Measurements from ENCODE around the gene NTSR1.

The NTSR1 gene

GRCh38 chr20:62749851-62750445, 41.3 kb downstream of the NTSR1 start:
- Histone ChIP-seq H3K27ac (ENCODE audit: insufficient read depth in 1 of 2, low read depth in 1 of 2, low read length in 2 of 2, poor library complexity in 1 of 2, severe bottlenecking in 2 of 2) (no peak overlapping the region), H3K36me3 (ENCODE audit: control insufficient read depth in 4 of 4, insufficient read depth in 4 of 4, low read length in 3 of 4) (no peaks in the 10 kb centered on the region), H3K4me3 (ENCODE audit: control insufficient read depth in 1 of 7, extremely low read depth in 1 of 7, insufficient read depth in 4 of 7, low read depth in 2 of 7, low read length in 6 of 7) (no peak overlapping the region), H3K4me1 (ENCODE audit: control extremely low read depth in 1 of 4, control insufficient read depth in 4 of 4, insufficient read depth in 4 of 4, low read length in 3 of 4) (peaks cover 0 to 11% (median 5%) of the 10 kb centered on the region in 4 experiments), H3K27me3 (replicated peaks in 2 of 5; ENCODE audit: control insufficient read depth in 4 of 5, insufficient read depth in 5 of 5, low read length in 4 of 5) (no peaks in the 10 kb centered on the region), H3K9me3 (ENCODE audit: control extremely low read depth in 1 of 5, control insufficient read depth in 4 of 5, insufficient read depth in 2 of 5, low read depth in 1 of 5, low read length in 4 of 5) (peaks cover 0 to 2% (median 0%) of the 10 kb centered on the region in 5 experiments)
- 95% methylated on average over 23 of the region's 27 CpGs for whole genome bisulfite sequencing (ENCODE audit: insufficient coverage)
- DNase-seq, result no peak
- ChIA-PET CTCF (interaction anchor here (1.0 to 1.2 kb wide), 2 partner anchors 15 to 64 kb away, joined by 3 to 4 read pairs; no protein-coding TSS in a partner anchor), POLR2A (interaction anchor here (0.6 to 0.7 kb wide), 2 partner anchors 16 to 299 kb away, joined by 3 read pairs; no protein-coding TSS in a partner anchor)

- no peak overlapping the region for H3K27ac ChIP-seq (ENCODE audit: insufficient read depth in 1 of 2, low read depth in 1 of 2, low read length in 2 of 2, poor library complexity in 1 of 2, severe bottlenecking in 2 of 2)
- ChIA-PET POLR2A (no interaction called here), CTCF (interaction anchor here (1.2 kb wide), 1 partner anchor 9 kb away, joined by 4 read pairs; no protein-coding TSS in a partner anchor)
- H3K4me3 ChIP-seq (ENCODE audit: control insufficient read depth in 1 of 7, extremely low read depth in 1 of 7, insufficient read depth in 4 of 7, low read depth in 2 of 7, low read length in 6 of 7), result peak overlapping the region in 3 of 7 experiments; percentile 37 to 61 (median 39)
- 86% methylated on average over 10 of the region's 14 CpGs for WGBS (ENCODE audit: insufficient coverage)
- H3K36me3 ChIP-seq (ENCODE audit: control insufficient read depth in 4 of 4, insufficient read depth in 4 of 4, low read length in 3 of 4), result no peaks in the 10 kb centered on the region
- no peaks in the 10 kb centered on the region for H3K27me3 ChIP-seq (replicated peaks in 2 of 5; ENCODE audit: control insufficient read depth in 4 of 5, insufficient read depth in 5 of 5, low read length in 4 of 5)
- DNase-seq, result no peak
- peaks cover 0 to 2% (median 0%) of the 10 kb centered on the region in 5 experiments for H3K9me3 ChIP-seq (ENCODE audit: control extremely low read depth in 1 of 5, control insufficient read depth in 4 of 5, insufficient read depth in 2 of 5, low read depth in 1 of 5, low read length in 4 of 5)
- H3K4me1 ChIP-seq (ENCODE audit: control extremely low read depth in 1 of 4, control insufficient read depth in 4 of 4, insufficient read depth in 4 of 4, low read length in 3 of 4), result peaks cover 0 to 11% (median 5%) of the 10 kb centered on the region in 4 experiments
Observed at GRCh38 chr20:62751551-62752150, 43.0 kb downstream of the NTSR1 start.

- WGBS (ENCODE audit: insufficient coverage), result 0% methylated on average over 3 of the region's 22 CpGs
- Histone ChIP-seq H3K27me3 (replicated peaks in 2 of 5; ENCODE audit: control insufficient read depth in 4 of 5, insufficient read depth in 5 of 5, low read length in 4 of 5) (no peaks in the 10 kb centered on the region), H3K4me1 (ENCODE audit: control extremely low read depth in 1 of 4, control insufficient read depth in 4 of 4, insufficient read depth in 4 of 4, low read length in 3 of 4) (peaks cover 0 to 11% (median 5%) of the 10 kb centered on the region in 4 experiments), H3K9me3 (ENCODE audit: control extremely low read depth in 1 of 5, control insufficient read depth in 4 of 5, insufficient read depth in 2 of 5, low read depth in 1 of 5, low read length in 4 of 5) (peaks cover 0 to 2% (median 0%) of the 10 kb centered on the region in 5 experiments), H3K4me3 (ENCODE audit: control insufficient read depth in 1 of 7, extremely low read depth in 1 of 7, insufficient read depth in 4 of 7, low read depth in 2 of 7, low read length in 6 of 7) (peak overlapping the region in 3 of 7 experiments; percentile 37 to 61 (median 39)), H3K27ac (ENCODE audit: insufficient read depth in 1 of 2, low read depth in 1 of 2, low read length in 2 of 2, poor library complexity in 1 of 2, severe bottlenecking in 2 of 2) (no peak overlapping the region), H3K36me3 (ENCODE audit: control insufficient read depth in 4 of 4, insufficient read depth in 4 of 4, low read length in 3 of 4) (no peaks in the 10 kb centered on the region)
- peak in 1 of 3 donors; percentile 43 for DNase-seq
- CTCF ChIA-PET, result interaction anchor here (1.2 kb wide), 1 partner anchor 9 kb away, joined by 4 read pairs; no protein-coding TSS in a partner anchor
- POLR2A ChIA-PET, result no interaction called here
Observed at GRCh38 chr20:62752181-62752670, 43.6 kb downstream of the NTSR1 start.

- H3K27me3 ChIP-seq (replicated peaks in 2 of 5; ENCODE audit: control insufficient read depth in 4 of 5, insufficient read depth in 5 of 5, low read length in 4 of 5), result no peaks in the 10 kb centered on the region
- ChIA-PET POLR2A (no interaction called here), CTCF (interaction anchor here (1.2 kb wide), 1 partner anchor 8 kb away, joined by 4 read pairs; no protein-coding TSS in a partner anchor)
- WGBS (ENCODE audit: insufficient coverage), result 86% methylated on average over 26 of the region's 29 CpGs
- peak overlapping the region in 3 of 7 experiments; percentile 29 to 61 (median 39) for H3K4me3 ChIP-seq (ENCODE audit: control insufficient read depth in 1 of 7, extremely low read depth in 1 of 7, insufficient read depth in 4 of 7, low read depth in 2 of 7, low read length in 6 of 7)
- no peaks in the 10 kb centered on the region for H3K36me3 ChIP-seq (ENCODE audit: control insufficient read depth in 4 of 4, insufficient read depth in 4 of 4, low read length in 3 of 4)
- peaks cover 0 to 2% (median 2%) of the 10 kb centered on the region in 5 experiments for H3K9me3 ChIP-seq (ENCODE audit: control extremely low read depth in 1 of 5, control insufficient read depth in 4 of 5, insufficient read depth in 2 of 5, low read depth in 1 of 5, low read length in 4 of 5)
- H3K4me1 ChIP-seq (ENCODE audit: control extremely low read depth in 1 of 4, control insufficient read depth in 4 of 4, insufficient read depth in 4 of 4, low read length in 3 of 4), result peaks cover 0 to 11% (median 5%) of the 10 kb centered on the region in 4 experiments
- H3K27ac ChIP-seq (ENCODE audit: insufficient read depth in 1 of 2, low read depth in 1 of 2, low read length in 2 of 2, poor library complexity in 1 of 2, severe bottlenecking in 2 of 2), result no peak overlapping the region
- DNase-seq, result no peak
Observed at GRCh38 chr20:62752671-62753501, 44.2 kb downstream of the NTSR1 start.

- CTCF ChIA-PET, result no interaction called here
- 98% methylated on average over 11 of the region's 11 CpGs for WGBS (ENCODE audit: insufficient coverage)
Observed at GRCh38 chr20:62753626-62754025, 45.0 kb downstream of the NTSR1 start.

GRCh38 chr20:62754122-62754990, 45.7 kb downstream of the NTSR1 start:
- POLR2A ChIA-PET, result no interaction called here
- peaks cover 0 to 11% (median 5%) of the 10 kb centered on the region in 4 experiments for H3K4me1 ChIP-seq (ENCODE audit: control extremely low read depth in 1 of 4, control insufficient read depth in 4 of 4, insufficient read depth in 4 of 4, low read length in 3 of 4)
- no peak for DNase-seq

More at GRCh38 chr20:62753626-62754025, 45.0 kb downstream of the NTSR1 start:
- POLR2A ChIA-PET, result no interaction called here
- H3K27ac ChIP-seq (ENCODE audit: insufficient read depth in 1 of 2, low read depth in 1 of 2, low read length in 2 of 2, poor library complexity in 1 of 2, severe bottlenecking in 2 of 2), result no peak overlapping the region
- no peaks in the 10 kb centered on the region for H3K27me3 ChIP-seq (replicated peaks in 2 of 5; ENCODE audit: control insufficient read depth in 4 of 5, insufficient read depth in 5 of 5, low read length in 4 of 5)
- peaks cover 0 to 11% (median 5%) of the 10 kb centered on the region in 4 experiments for H3K4me1 ChIP-seq (ENCODE audit: control extremely low read depth in 1 of 4, control insufficient read depth in 4 of 4, insufficient read depth in 4 of 4, low read length in 3 of 4)
- peaks cover 0 to 2% (median 0%) of the 10 kb centered on the region in 5 experiments for H3K9me3 ChIP-seq (ENCODE audit: control extremely low read depth in 1 of 5, control insufficient read depth in 4 of 5, insufficient read depth in 2 of 5, low read depth in 1 of 5, low read length in 4 of 5)
- DNase-seq, result no peak
- H3K4me3 ChIP-seq (ENCODE audit: control insufficient read depth in 1 of 7, extremely low read depth in 1 of 7, insufficient read depth in 4 of 7, low read depth in 2 of 7, low read length in 6 of 7), result no peak overlapping the region
- H3K36me3 ChIP-seq (ENCODE audit: control insufficient read depth in 4 of 4, insufficient read depth in 4 of 4, low read length in 3 of 4), result no peaks in the 10 kb centered on the region

More at GRCh38 chr20:62754122-62754990, 45.7 kb downstream of the NTSR1 start:
- CTCF ChIA-PET, result no interaction called here
- peaks cover 0 to 2% (median 0%) of the 10 kb centered on the region in 5 experiments for H3K9me3 ChIP-seq (ENCODE audit: control extremely low read depth in 1 of 5, control insufficient read depth in 4 of 5, insufficient read depth in 2 of 5, low read depth in 1 of 5, low read length in 4 of 5)
- H3K27ac ChIP-seq (ENCODE audit: insufficient read depth in 1 of 2, low read depth in 1 of 2, low read length in 2 of 2, poor library complexity in 1 of 2, severe bottlenecking in 2 of 2), result no peak overlapping the region
- H3K36me3 ChIP-seq (ENCODE audit: control insufficient read depth in 4 of 4, insufficient read depth in 4 of 4, low read length in 3 of 4), result no peaks in the 10 kb centered on the region
- WGBS (ENCODE audit: insufficient coverage), result 97% methylated on average over 26 of the region's 31 CpGs
- H3K27me3 ChIP-seq (replicated peaks in 2 of 5; ENCODE audit: control insufficient read depth in 4 of 5, insufficient read depth in 5 of 5, low read length in 4 of 5), result no peaks in the 10 kb centered on the region
- no peak overlapping the region for H3K4me3 ChIP-seq (ENCODE audit: control insufficient read depth in 1 of 7, extremely low read depth in 1 of 7, insufficient read depth in 4 of 7, low read depth in 2 of 7, low read length in 6 of 7)

All from common myeloid progenitor, CD34-positive (primary cell).